ENCODE measurements around the gene MAP3K5.
"Not testable (repeated sequence)": the region's sequence is repeated elsewhere in the genome, so short reads cannot be mapped to it uniquely, and the experiment has no call there.

Gene MAP3K5

GRCh38 chr6:136719280-136720044 is 72.8 kb downstream of the MAP3K5 start:
- no peak for DNase-seq

GRCh38 chr6:136718476-136718875 is 73.8 kb downstream of the MAP3K5 start:
- DNase-seq, result no peak

- no peak for DNase-seq
Measured at GRCh38 chr6:136717716-136717990, 74.6 kb downstream of the MAP3K5 start.

GRCh38 chr6:136716917-136717715 is 75.2 kb downstream of the MAP3K5 start:
- DNase-seq, result no peak

- not testable (repeated sequence) for DNase-seq
Measured at GRCh38 chr6:136712642-136713041, 79.6 kb downstream of the MAP3K5 start.

- DNase-seq, result no peak
Measured at GRCh38 chr6:136711644-136712043, 80.6 kb downstream of the MAP3K5 start.

GRCh38 chr6:136710877-136711552 is 81.3 kb downstream of the MAP3K5 start:
- DNase-seq, result no peak

GRCh38 chr6:136709429-136709828 is 82.8 kb downstream of the MAP3K5 start:
- DNase-seq, result no peak

GRCh38 chr6:136706430-136706829 is 85.8 kb downstream of the MAP3K5 start:
- DNase-seq, result no peak

- DNase-seq, result no peak
Measured at GRCh38 chr6:136703331-136703865, 88.9 kb downstream of the MAP3K5 start.

- no peak for DNase-seq
Measured at GRCh38 chr6:136701045-136701444, 91.2 kb downstream of the MAP3K5 start.

GRCh38 chr6:136699358-136699757 is 92.9 kb downstream of the MAP3K5 start:
- no peak for DNase-seq

- no peak for DNase-seq
Measured at GRCh38 chr6:136696783-136697364, 95.4 kb downstream of the MAP3K5 start.

GRCh38 chr6:136696238-136696637 is 96.0 kb downstream of the MAP3K5 start:
- no peak for DNase-seq

GRCh38 chr6:136695412-136695811 is 96.9 kb downstream of the MAP3K5 start:
- DNase-seq, result no peak

- no peak for DNase-seq
Measured at GRCh38 chr6:136693090-136693489, 99.2 kb downstream of the MAP3K5 start.

- not testable (repeated sequence) for DNase-seq
Measured at GRCh38 chr6:136687894-136688293, 104.4 kb downstream of the MAP3K5 start.

- DNase-seq, result no peak
Measured at GRCh38 chr6:136685540-136686108, 106.7 kb downstream of the MAP3K5 start.

GRCh38 chr6:136684466-136684865 is 107.8 kb downstream of the MAP3K5 start:
- no peak for DNase-seq

- DNase-seq, result no peak
Measured at GRCh38 chr6:136683209-136683941, 108.9 kb downstream of the MAP3K5 start.

- no peak for DNase-seq
Measured at GRCh38 chr6:136682292-136682691, 110.0 kb downstream of the MAP3K5 start.

- DNase-seq, result no peak
Measured at GRCh38 chr6:136677822-136678221, 114.5 kb downstream of the MAP3K5 start.
